Karpas-422 (cell line): Measurements from ENCODE around the gene NEO1. TPM values are rescaled to one million over a fixed set of nuclear protein-coding genes. Genes with fewer than 3 reads are reported as not detected.

ENCODE experiments used
- DNase-seq: peaks from one replicate; pipeline ENCODE4 v3.0.0-alpha.2; 2015
- H2AFZ ChIP-seq: fragments of 200-600 bp; sonication (generic); 2 replicates; pipeline ENCODE4 v1.6.1; 2014; ENCODE audit warnings: antibody characterized with exemption, low read length, mixed read lengths
- H3K27ac ChIP-seq: fragments of 200-600 bp; sonication (generic); 2 replicates; pipeline ENCODE4 v1.5.1; 2014; ENCODE audit warnings: mild to moderate bottlenecking, low read length, moderate library complexity
- H3K27me3 ChIP-seq: fragments of 200-600 bp; sonication (generic); 2 replicates; pipeline ENCODE4 v1.6.1; 2014; ENCODE audit warnings: low read length, mixed read lengths
- H3K36me3 ChIP-seq: fragments of 200-600 bp; sonication (generic); 2 replicates; pipeline ENCODE4 v1.6.1; 2014; ENCODE audit warnings: low read length, mixed read lengths; ENCODE audit not compliant: insufficient read depth
- H3K4me1 ChIP-seq: fragments of 200-600 bp; sonication (generic); 2 replicates; pipeline ENCODE4 v1.6.1; 2014; ENCODE audit warnings: mild to moderate bottlenecking, low read length, mixed read lengths
- H3K4me2 ChIP-seq: fragments of 200-600 bp; sonication (generic); 2 replicates; pipeline ENCODE4 v1.6.1; 2014; ENCODE audit warnings: low read length, low read depth, mild to moderate bottlenecking; ENCODE audit not compliant: poor library complexity, severe bottlenecking
- H3K4me3 ChIP-seq: fragments of 200-600 bp; sonication (generic); 2 replicates; pipeline ENCODE4 v1.5.1; 2014; ENCODE audit warnings: mild to moderate bottlenecking, antibody characterized with exemption, low read length, mixed read lengths
- H3K79me2 ChIP-seq: fragments of 200-600 bp; sonication (generic); 2 replicates; pipeline ENCODE4 v1.6.1; 2014; ENCODE audit warnings: mild to moderate bottlenecking, low read length, mixed read lengths
- H3K9ac ChIP-seq: fragments of 200-600 bp; sonication (generic); 2 replicates; pipeline ENCODE4 v1.6.0; 2014; ENCODE audit warnings: low read length
- H3K9me2 ChIP-seq: fragments of 200-600 bp; sonication (generic), shearing (Covaris generic); replicated peaks from 2 replicates; pipeline ENCODE4 v1.6.0; 2014; ENCODE audit warnings: mild to moderate bottlenecking, low read length, moderate library complexity; ENCODE audit not compliant: insufficient read depth
- H3K9me3 ChIP-seq: fragments of 300-700, 200-600 bp; sonication (generic); 2 replicates; pipeline ENCODE4 v1.6.1; 2014; ENCODE audit warnings: low read length, mixed read lengths
- H4K20me1 ChIP-seq: fragments of 200-600 bp; sonication (generic); 2 replicates; pipeline ENCODE4 v1.6.1; 2014; ENCODE audit warnings: mild to moderate bottlenecking, antibody characterized with exemption, low read length, low read depth; ENCODE audit not compliant: insufficient read depth
- total RNA-seq: library from RNA; depleted of rRNA; stranded (reverse); fragments of >200 nt; shearing (Covaris generic); gene quantifications from 2 replicates; pipeline ENCODE4 v1.2.3, GENCODE V29; 2014; ENCODE audit warnings: low replicate concordance

NEO1 gene
- total RNA-seq, 1 experiment from 2014 or later = 7.6 TPM

DNA sequence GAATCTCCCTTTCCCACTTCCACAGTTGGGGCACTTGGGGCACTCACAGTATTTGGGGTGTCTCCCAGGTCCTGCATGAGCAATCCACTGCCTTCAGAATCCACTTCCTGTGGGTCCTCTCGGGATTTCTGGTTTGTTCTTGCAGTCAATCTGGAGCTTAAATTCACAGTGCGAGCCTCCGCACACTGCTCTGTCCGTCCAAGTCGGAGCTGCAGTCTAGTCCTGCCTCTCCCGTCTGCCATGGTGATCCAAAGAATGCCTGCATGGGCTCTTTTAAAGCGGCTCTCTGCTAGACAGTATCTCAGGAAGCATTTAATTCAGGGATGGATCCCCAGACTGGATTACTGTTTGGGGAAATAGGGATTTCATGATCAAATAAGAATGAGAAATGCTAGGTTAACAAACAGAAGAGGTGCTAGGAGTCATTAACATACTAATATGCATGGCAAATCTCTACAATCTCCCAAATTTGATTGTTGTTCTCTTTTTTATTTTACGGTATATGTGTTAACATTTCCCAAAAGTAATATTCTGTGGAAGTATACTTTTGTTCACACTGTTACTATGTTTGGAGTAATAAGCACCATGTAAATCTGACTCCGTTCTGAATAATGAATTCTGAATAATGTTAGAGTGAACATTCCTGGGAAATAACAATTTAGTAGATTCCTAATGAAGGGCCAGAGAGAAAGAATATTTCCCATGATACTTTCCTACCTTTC lies 174.0 kb downstream of the NEO1 start:
- H3K27me3 ChIP-seq = no peaks in the 10 kb centered on the region
- no peak overlapping the region for H2AFZ ChIP-seq
- H3K36me3 ChIP-seq = no peaks in the 10 kb centered on the region
- no peaks in the 10 kb centered on the region for H3K4me1 ChIP-seq
- DNase-seq = no peak
- no peak overlapping the region for H3K4me3 ChIP-seq
- H3K4me2 ChIP-seq = no peak overlapping the region
- H3K27ac ChIP-seq = no peak overlapping the region
- no peaks in the 10 kb centered on the region for H3K9me3 ChIP-seq
- no peaks in the 10 kb centered on the region; the same call in 1 of the 2 replicates for H4K20me1 ChIP-seq
- H3K9ac ChIP-seq = no peak overlapping the region
- no peaks in the 10 kb centered on the region for H3K9me2 ChIP-seq
- no peaks in the 10 kb centered on the region for H3K79me2 ChIP-seq

DNA sequence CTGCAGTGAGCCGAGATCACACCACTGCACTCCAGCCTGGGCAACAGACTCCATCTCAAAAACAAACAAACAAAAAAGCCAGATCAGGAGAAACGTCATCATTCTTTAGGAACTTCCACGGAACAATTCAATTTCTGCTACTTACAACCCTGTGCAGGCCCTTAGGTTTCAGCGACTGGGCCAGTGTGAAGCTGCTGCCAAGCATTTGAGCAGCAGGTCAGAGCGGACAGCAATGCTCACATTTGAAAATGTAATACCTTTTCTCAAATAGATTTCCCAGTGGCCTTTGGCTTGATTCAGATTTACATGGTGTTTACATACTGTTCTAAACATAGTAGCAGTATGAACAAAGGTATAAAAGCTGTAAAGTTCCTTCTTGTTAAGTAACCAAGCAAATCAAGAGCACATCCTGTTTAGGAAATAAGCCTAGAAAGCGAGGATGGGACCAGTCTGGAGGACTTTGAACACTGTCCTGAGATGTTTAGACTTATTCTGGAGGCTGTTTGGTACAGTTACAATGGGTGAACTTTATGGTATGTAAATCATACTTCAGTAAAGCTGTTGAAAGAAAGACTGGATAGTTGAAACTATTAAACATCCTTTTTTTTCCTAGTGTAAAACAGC lies 175.3 kb downstream of the NEO1 start:
- DNase-seq = no peak
- Histone ChIP-seq H3K4me3 (no peak overlapping the region), H3K36me3 (no peaks in the 10 kb centered on the region), H3K27ac (no peak overlapping the region), H2AFZ (no peak overlapping the region), H3K79me2 (no peaks in the 10 kb centered on the region), H3K4me2 (no peak overlapping the region), H3K9me3 (no peaks in the 10 kb centered on the region), H3K4me1 (no peaks in the 10 kb centered on the region), H4K20me1 (no peaks in the 10 kb centered on the region; the same call in 1 of the 2 replicates), H3K9me2 (no peaks in the 10 kb centered on the region), H3K27me3 (no peaks in the 10 kb centered on the region), H3K9ac (no peak overlapping the region)

DNA sequence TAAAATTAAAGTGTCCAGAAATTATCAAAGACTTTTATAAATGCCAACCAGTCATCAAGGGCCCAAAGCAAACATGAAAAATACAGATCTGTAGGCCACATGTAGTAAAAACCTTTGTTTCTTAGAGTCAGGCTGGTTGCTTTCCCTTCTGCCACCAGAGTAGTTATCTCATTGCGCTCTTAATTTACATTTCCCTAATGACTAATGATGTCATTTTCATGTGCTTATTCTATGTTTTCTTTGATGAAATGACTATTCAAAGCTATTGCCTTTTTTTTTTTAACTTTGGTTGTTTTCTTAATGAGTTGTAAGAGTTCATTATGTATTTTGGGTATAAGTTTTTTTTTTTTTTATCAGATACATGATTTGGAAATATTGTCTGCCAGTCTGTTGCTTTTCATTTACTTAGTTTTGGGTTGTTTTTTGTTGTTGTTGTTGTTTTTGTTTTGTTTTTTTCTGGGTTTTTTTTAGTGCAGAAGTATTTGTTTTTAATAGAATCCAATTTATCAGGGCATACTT lies 175.9 kb downstream of the NEO1 start:
- Histone ChIP-seq H3K9me3 (no peaks in the 10 kb centered on the region), H3K4me2 (no peak overlapping the region), H3K27ac (no peak overlapping the region), H3K4me3 (no peak overlapping the region), H3K27me3 (no peaks in the 10 kb centered on the region), H3K9ac (no peak overlapping the region), H4K20me1 (no peaks in the 10 kb centered on the region; the same call in 1 of the 2 replicates), H3K4me1 (no peaks in the 10 kb centered on the region), H3K9me2 (no peaks in the 10 kb centered on the region), H3K36me3 (no peaks in the 10 kb centered on the region), H2AFZ (no peak overlapping the region), H3K79me2 (no peaks in the 10 kb centered on the region)
- no peak for DNase-seq

DNA sequence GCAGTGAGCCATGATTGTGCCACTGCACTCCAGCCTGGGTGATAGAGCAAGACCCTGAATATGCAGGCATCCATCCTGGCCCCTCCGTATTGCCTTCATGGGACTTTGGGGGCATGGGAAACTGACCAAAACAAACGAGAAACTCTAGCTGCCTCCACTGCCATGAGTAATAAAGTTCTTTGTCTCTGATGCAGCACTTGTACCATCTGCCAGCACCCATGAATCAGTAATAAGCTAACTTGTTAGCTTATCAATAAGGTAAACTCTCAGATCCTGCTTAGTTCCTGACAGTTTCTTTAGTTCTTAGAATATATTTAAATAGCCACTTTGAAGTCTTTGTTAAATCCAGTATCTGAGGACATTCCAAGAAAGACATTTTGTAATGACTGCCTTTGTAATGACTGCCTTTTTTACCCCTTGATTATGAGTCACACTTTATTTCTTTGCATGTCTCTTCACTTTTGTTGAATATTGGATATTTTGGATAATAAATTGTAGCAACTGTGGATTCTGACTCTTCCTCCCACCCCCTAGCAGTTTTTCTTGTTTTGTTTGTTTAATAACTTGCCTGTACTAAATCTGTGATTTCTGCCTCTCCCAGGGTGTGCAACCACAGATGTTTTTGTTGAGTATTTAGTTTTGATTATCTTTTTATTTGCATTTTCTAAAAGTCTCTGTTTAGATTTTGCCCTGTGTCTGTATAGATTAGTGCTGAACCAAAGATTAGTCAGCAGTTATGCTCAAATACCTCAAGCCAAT lies 179.6 kb downstream of the NEO1 start:
- H3K9me2 ChIP-seq = no peaks in the 10 kb centered on the region
- no peaks in the 10 kb centered on the region for H3K9me3 ChIP-seq
- no peaks in the 10 kb centered on the region for H4K20me1 ChIP-seq
- no peak overlapping the region for H3K4me2 ChIP-seq
- H3K27ac ChIP-seq = no peak overlapping the region
- no peaks in the 10 kb centered on the region for H3K4me1 ChIP-seq
- no peak for DNase-seq
- H3K79me2 ChIP-seq = no peaks in the 10 kb centered on the region
- no peak overlapping the region for H2AFZ ChIP-seq
- H3K9ac ChIP-seq = no peak overlapping the region
- no peaks in the 10 kb centered on the region for H3K27me3 ChIP-seq
- H3K4me3 ChIP-seq = no peak overlapping the region
- no peaks in the 10 kb centered on the region for H3K36me3 ChIP-seq

DNA sequence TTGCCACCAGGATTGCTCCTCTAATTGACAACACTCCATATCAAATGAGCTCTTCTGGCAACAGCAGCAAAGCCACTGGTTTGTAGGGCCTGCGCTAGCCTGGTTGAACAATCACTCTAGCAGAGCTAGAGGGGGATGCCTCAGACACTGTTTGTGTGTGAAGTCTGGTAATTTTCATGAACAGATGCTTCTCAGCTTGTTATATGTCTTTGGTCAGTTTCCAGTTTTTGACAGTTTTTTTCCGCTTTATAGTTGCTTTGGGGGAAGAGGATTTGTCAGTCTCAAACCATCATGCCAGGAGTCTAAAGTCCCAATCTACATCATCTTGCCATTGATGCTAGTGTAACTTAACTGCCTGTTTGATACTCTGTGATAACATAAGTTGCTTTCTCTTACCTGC lies 180.5 kb downstream of the NEO1 start:
- Histone ChIP-seq H3K36me3 (no peaks in the 10 kb centered on the region), H3K4me1 (no peaks in the 10 kb centered on the region), H3K9ac (no peak overlapping the region), H3K9me3 (no peaks in the 10 kb centered on the region), H3K79me2 (no peaks in the 10 kb centered on the region), H3K27me3 (0 out of 2 replicates have a peak, but pooled peaks cover under 1% of the 10 kb centered on the region), H2AFZ (no peak overlapping the region), H3K4me2 (no peak overlapping the region), H4K20me1 (no peaks in the 10 kb centered on the region), H3K27ac (no peak overlapping the region), H3K4me3 (no peak overlapping the region), H3K9me2 (no peaks in the 10 kb centered on the region)
- no peak for DNase-seq

DNA sequence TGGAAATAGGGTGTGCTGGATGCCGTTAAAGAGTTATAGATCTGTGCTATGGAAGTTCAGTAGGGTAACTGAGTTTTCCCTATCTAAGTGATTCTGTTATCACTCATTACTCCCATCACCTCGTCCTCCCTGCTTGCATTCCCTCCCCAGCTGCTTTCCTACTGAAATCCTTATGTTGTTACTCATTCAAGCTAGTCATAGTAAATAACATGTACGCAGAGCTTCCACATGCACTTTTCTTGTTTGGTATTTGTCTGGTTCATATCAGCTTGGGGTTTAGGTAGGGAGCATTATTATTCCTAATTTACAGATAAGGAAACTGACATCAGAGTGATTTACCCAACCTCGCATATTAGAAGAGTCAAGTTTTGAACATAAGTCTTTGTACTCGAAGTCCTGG lies 181.4 kb downstream of the NEO1 start:
- Histone ChIP-seq H3K9me2 (no peaks in the 10 kb centered on the region), H3K4me1 (no peaks in the 10 kb centered on the region), H3K9ac (no peak overlapping the region), H3K27me3 (0 out of 2 replicates have a peak, but pooled peaks cover 2% of the 10 kb centered on the region), H2AFZ (no peak overlapping the region), H4K20me1 (no peaks in the 10 kb centered on the region), H3K4me3 (no peak overlapping the region), H3K27ac (no peak overlapping the region), H3K79me2 (no peaks in the 10 kb centered on the region), H3K4me2 (no peak overlapping the region), H3K36me3 (no peaks in the 10 kb centered on the region), H3K9me3 (no peaks in the 10 kb centered on the region)
- DNase-seq = no peak

DNA sequence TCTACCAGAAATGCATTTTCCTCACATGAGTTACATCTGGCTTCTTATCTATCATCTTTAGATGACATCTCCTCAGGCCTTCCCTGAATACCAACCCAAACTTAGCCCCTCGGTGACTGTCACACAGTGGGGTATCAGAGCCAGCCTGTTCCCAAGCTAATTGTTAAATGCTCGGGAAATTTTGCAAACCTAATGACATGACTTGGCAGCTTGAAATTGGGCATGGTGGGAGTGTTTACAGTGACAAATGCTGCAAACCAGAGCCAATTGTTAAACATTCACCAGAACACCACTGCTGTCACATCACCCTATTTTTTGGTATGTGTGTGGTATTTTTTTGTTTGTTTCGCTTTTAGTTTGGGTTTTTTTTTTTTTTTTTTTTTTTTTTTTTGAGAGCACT lies 185.6 kb downstream of the NEO1 start:
- Histone ChIP-seq H2AFZ (no peak overlapping the region), H3K4me3 (no peak overlapping the region), H3K9me3 (no peaks in the 10 kb centered on the region), H3K36me3 (no peaks in the 10 kb centered on the region), H3K27ac (no peak overlapping the region), H3K9me2 (no peaks in the 10 kb centered on the region), H3K9ac (no peak overlapping the region), H3K27me3 (0 out of 2 replicates have a peak, but pooled peaks cover 2% of the 10 kb centered on the region), H3K4me1 (no peaks in the 10 kb centered on the region), H3K4me2 (no peak overlapping the region), H3K79me2 (no peaks in the 10 kb centered on the region), H4K20me1 (no peaks in the 10 kb centered on the region)
- no peak for DNase-seq
